Measurements from ENCODE around the gene HOOK2.
A peak's percentile ranks its signal among the peaks of the same experiment; 100 is the strongest.

The HOOK2 gene

DNA sequence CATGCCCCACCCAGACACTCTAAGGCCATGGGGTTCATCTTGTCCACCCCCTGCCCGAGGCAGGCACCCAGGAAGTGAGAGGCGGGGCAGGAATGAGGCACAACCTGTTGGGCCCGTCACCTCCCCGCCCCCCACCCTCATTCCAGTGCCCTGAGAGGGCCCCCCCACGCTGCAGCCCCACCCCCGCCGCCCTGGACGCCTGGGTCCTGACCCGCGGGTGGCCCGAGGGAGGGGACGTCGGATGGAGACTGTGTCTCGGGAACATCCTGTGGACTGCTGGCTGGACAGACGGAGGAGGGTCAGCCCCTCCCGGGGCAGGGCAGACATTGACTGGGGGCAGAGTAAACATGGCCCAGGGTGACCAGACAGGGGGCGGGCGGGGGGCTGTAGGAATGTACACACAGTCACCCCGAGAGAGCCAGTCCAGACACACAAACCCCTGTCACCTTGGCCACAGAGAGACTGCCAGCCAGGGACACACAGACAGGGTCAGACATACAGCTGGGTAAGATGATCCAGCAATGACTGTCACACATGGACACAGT lies 8.6 kb upstream of the HOOK2 start:
- DNase-seq (ENCODE audit: low read depth in 2 of 2, low spot score in 1 of 2) = no peak

DNA sequence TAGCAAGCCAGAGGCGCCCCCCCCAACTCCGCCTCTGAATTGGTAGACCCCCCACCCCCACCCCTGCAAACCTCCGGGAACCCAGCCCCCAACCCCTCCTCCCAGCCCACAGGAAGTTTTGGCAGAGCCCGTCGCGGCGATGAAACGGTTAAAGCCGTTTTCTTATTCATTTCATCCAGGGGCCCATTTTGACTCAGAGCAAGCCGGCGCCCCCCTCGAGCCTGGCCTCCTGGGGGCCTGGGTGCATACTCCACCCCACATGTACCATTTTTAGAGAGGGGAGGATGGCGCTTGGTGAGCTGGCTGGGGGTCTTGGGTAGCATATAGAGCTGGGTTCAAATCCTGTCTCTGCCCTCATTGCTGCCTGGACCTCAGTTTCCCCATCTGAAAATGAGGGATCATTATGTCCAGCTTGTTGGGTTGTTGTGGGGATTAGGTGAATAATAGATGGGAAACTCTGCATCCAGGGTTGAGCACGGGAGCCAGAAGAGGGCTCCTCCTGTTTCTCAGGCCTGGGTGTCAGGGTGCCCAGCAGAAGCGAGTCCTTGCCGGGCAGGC lies 8.0 kb upstream of the HOOK2 start:
- no peak for DNase-seq (ENCODE audit: low read depth in 2 of 2, low spot score in 1 of 2)

DNA sequence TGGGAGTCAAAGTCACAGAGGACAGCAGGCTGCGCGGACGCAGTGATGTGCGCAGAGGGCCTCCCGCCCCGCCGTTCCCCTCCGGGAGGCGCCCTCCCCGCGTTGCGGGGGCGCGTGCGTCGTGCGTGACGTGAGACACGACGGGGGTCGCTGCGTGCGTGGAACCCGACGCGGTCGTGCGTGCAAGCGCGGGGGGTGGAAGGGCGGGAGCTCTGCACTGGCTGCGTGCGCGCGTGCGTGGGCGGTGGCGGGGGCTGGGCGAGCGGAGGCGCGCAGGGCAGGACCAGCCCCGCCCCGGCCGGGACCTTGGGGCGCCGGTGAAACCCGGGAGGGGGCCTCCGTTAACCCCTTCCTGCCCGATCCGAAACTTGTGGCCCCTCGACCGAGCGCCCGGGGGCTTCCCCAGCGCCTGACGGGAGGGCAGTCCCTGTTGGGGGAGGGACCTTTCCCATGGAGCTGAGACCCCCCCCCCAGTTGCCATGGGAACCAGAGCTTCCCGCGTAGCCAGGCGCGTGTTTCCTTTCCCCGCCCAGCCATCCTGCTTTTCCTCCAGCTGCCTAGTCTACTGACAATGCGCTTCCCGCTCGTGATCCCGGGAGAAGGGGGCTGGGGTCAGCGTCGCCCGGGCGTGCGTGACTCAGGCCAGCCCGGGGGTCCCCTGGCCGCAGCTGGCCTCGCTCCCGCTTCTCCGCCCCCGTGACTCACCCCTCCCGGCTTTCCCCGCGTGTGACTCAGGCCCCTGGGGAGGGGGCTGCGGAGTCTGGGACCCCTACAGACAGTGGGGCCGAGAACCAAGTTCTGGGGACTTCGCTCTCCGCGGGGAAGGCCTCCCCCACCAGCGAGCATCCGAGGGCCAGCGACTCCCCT lies 7.3 kb upstream of the HOOK2 start:
- DNase-seq (ENCODE audit: low read depth in 2 of 2, low spot score in 1 of 2) = peak; percentile 71 to 80

GRCh38 chr19:12782174-12782423 lies 6.7 kb upstream of the HOOK2 start:
- DNase-seq (ENCODE audit: low read depth in 2 of 2, low spot score in 1 of 2) = no peak

DNA sequence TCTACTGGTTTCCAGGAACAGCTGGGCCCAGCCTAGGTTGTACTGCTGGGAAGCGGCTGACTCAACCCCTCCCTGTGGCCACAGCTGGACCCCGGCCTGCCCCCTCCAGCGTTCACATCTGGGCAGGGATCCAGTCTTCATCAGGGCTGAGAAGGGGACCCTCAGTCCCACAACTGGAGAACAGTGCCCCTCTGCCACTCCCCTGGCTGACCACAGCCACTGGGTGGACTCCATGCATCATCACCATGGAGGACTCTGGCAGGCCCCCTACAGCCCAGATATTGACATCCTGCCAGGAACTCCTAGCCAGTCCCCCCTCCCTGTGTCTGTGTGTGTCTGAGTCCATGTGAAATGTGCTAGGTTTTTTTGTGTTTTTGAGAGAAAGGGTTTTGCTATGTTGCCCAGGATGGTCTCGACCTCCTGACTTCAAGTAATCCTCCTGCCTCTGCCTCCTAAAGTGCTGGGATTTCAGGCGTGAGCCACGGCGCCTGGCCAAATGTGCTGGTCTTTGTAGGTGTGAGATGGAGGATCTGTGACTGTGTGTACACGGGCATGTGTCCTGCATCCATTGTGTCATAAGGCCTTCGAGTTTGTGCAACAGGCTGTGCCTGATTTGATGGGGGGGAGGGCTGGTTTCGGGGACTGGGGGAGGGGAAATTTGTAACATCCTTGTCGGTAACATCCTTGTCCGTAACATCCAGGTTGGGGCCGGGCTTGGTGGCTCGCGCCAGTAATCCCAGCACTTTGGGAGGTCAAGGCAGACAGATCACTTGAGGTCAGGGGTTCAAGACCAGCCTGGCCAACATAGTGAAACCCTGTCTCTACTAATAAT lies 4.0 kb upstream of the HOOK2 start:
- no peak for DNase-seq (ENCODE audit: low read depth in 2 of 2, low spot score in 1 of 2)

GRCh38 chr19:12778905-12779161 lies 3.5 kb upstream of the HOOK2 start:
- no peak for DNase-seq (ENCODE audit: low read depth in 2 of 2, low spot score in 1 of 2)

DNA sequence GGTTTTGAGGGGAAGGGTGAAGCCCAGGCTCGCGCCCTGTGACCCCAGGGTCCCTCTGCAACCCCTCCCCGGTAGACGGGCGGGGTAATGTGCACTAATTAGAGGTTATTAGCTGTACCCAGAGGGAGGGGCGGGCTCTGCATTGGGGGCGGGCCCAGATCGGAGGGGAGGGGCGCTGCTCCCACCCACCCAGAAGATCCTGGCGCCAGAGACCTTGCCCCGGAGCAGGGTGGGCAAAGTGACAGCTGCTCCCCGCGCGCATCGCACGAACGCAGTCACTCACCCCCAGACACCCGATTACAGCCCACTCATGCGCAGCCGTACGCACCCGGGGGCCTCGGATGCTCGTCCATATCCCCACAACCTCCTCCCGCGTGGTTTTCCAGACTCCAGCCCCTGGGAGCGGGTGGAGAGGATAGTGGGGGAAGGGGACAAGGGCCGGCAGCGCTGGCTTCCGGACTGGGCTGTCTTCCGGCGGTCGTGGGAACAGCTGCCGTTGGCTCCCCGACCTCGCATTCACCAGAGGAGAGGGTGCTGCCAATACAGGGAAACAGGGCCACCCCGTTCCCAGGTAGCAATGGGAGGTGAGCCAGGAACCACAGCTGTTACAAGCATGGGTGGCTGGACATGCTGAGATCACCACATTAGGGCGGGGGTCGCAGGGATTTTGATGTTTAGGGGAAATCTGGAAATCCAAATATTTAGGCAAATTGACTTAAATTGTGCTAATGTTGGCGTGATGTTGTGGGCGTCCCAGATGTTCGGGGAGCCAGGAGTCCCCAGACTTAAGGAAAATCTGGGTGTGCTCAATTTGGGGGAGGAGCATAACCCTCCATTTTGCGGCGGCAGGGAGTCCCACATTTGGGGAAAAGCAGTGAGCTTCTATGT lies 2.9 kb upstream of the HOOK2 start:
- no peak for DNase-seq (ENCODE audit: low read depth in 2 of 2, low spot score in 1 of 2)

DNA sequence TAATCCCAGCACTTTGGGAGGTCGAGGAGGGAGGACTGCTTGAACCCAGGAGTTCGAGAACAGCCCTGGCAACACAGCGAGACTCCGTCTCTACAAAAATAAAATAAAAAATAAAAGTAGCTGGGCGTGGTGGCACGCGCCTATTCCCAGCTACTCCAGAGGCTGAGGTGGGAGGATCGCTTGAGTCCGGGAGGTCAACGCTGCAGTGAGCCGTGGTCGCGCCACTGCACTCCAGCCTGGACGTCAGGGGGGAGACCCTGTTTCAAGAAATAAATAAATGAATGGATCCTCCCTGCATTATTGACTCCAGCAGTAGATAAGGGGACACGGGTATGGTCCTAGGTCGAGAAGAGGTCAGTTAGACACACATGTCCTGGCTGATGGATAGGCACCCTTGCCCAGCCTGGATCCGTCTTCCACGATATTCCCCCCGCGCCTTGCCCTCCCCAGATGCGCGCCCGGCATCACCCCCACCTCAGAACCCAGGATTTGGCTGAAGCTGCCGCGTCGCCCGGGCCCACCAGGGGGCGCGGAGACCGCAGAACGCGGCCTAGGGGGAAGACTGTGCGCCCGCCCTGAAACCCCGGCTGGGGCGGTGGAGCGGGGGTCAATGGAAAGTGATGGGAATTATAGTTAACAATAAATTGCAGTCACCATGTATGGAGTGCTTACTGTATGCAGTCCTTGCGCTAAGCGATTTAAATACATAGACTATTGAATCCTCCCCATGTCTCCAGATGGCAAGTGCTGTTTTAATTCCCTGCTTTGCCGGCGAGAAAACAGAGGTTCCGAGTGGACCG lies 2.1 kb upstream of the HOOK2 start:
- peak; percentile 55 to 69 for DNase-seq (ENCODE audit: low read depth in 2 of 2, low spot score in 1 of 2)

DNA sequence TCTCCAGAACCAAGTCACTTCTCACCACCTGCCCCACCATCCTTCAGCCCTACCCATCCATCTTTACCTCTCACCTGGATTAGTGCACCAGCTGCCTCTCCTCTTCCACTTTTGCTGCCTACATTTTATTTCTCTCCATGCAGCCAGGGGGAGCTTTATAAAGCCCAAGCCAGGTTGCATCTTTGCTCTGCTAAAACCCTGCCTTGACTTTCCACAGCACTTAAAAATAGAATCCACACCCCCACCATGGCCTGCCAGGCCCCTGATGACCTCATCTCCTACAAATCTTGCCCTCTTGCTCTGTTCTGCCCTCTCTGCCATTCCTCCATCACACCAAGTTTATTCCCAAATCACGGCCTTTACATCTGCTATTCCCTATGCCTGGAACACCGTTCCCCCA lies 1.8 kb downstream of the HOOK2 start:
- DNase-seq (ENCODE audit: low read depth in 2 of 2, low spot score in 1 of 2) = no peak

DNA sequence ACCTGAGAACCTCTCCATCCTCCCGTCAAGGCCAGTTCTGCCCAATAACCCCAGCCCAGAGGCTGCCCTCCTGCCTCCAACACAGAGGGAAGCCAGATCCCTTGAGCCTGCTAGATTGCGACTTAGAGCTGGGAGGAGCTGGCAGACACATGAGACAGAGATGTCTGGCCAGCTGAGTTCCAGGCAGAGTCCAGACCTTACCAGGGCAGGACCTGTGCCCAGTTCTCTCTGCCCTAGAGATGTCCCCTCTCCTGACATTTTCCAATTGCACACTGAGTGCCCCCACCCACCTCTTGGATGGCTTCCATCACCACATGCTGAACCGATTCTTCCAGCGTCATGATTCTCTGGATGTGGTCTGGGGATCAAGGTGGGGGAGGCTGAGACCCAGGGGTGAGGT lies 3.0 kb downstream of the HOOK2 start:
- no peak for DNase-seq (ENCODE audit: low read depth in 2 of 2, low spot score in 1 of 2)

DNA sequence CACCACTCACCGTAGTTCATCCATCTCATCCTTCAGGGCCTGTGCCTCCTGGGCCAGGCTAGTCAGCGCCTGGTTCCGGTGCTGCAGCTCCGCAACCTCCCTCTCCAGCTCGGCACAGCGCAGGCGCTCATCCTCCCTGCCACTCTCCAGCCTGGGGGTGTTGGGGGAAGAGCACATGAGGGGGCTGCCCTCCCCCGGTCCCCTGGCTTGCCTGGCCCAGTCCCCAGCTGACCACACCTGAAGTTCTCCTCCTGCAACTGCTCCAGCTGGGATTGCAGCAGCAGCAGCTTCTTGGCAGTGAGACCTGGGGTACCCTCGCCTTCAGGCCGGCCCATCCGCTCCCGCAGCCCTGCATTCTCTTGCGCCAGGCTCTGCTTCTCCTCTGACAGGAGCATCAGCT lies 4.4 kb downstream of the HOOK2 start:
- no peak for DNase-seq (ENCODE audit: low read depth in 2 of 2, low spot score in 1 of 2)

GRCh38 chr19:12769689-12770088 lies 5.7 kb downstream of the HOOK2 start:
- no peak for DNase-seq (ENCODE audit: low read depth in 2 of 2, low spot score in 1 of 2)

GRCh38 chr19:12767666-12768065 lies 7.7 kb downstream of the HOOK2 start:
- no peak for DNase-seq (ENCODE audit: low read depth in 2 of 2, low spot score in 1 of 2)

DNA sequence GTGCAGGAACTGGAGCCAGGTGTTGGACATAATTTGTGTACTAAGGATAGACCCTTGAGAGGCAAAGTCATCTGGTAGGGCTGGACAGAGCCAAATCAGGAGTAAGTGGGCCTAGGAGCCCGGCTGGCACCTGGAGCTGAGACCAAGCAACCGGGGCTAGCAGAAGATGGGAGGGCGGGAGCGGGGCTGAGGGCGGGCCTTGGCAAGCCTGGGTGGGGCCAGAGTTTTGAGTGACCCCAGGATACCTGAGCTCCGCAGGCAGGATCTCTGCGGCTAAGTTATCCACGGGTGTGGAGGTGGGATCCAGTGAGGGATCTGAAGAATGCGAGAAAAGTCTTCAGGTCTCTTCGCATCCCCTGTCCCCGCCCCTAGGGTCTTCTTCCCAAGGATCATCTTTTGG lies 8.2 kb downstream of the HOOK2 start:
- DNase-seq (ENCODE audit: low read depth in 2 of 2, low spot score in 1 of 2) = no peak

- peak in 1 of 2 donors; percentile 57 for DNase-seq (ENCODE audit: low read depth in 2 of 2, low spot score in 1 of 2)
These were observed 9.3 kb downstream of the HOOK2 start for GRCh38 chr19:12766051-12766521.

DNA sequence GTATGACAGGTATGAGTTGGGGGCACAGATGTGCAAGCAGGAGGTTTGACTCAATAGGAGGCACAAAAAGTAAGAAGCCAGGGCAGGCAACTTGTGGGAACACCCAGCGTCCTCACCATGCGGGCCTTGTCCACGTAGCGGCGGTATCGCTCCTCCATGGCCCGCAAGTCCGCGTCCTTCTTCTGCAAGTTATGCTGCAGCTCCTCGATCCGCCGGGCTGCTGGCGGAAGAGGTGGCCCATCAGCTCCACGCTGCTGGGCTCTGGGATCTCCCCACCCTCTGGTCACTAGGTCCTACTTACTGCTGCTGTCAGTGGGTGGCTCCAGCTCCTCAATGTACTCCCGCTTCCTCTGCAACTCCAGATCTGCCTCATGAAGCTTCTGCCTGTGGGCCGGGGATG lies 10.7 kb downstream of the HOOK2 start:
- DNase-seq (ENCODE audit: low read depth in 2 of 2, low spot score in 1 of 2) = no peak

DNA sequence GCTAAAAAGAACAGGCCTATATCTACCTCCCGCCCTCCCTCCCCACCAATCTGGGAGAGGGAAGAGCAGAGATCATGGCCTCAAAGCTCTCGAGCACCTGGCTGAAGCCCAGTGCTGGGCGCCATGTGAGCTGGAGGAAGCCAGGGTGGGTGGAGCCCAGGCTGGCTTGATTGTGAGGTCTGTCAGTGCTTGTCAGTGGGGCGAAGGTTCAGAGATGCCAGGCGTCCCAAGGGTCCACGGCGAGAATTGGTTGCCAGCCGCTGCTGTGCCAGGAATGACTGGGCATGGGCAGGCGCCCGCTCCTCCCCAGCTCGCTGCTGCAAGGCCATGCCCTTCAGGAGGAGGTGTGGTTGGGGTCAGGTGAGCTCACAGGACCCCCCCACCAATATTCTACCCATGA lies 12.3 kb downstream of the HOOK2 start:
- DNase-seq (ENCODE audit: low read depth in 2 of 2, low spot score in 1 of 2) = no peak

- DNase-seq (ENCODE audit: low read depth in 2 of 2, low spot score in 1 of 2) = no peak
These were observed 15.7 kb downstream of the HOOK2 start for GRCh38 chr19:12759686-12760085.

GRCh38 chr19:12757544-12758274 lies 17.6 kb downstream of the HOOK2 start:
- DNase-seq (ENCODE audit: low read depth in 2 of 2, low spot score in 1 of 2) = peak in 1 of 2 donors; percentile 30
